A673 (cell line): ENCODE results near the gene ADAM12.

ENCODE experiments used
- CTCF ChIP-seq: fragments of 300-800, 200-600 bp; sonication (generic); conservative IDR thresholded peaks from 2 replicates; pipeline ENCODE4 v1.5.1; 2017; ENCODE audit warnings: low read depth, mild to moderate bottlenecking, antibody characterized with exemption, low read length, moderate library complexity, mixed read lengths
- EZH2 ChIP-seq: fragments of 200-600 bp; sonication (generic); IDR thresholded peaks from 2 replicates; pipeline ENCODE4 v1.6.1; 2017; ENCODE audit warnings: borderline replicate concordance, low read depth, mild to moderate bottlenecking, mixed read lengths, antibody characterized with exemption, low read length; ENCODE audit not compliant: poor library complexity, severe bottlenecking

GRCh38 chr10:126034586-126034985 is 353.7 kb downstream of the ADAM12 start:
- TF ChIP-seq CTCF (no peak), EZH2 (no peak)
